Fibroblast of skin of left biceps (primary cell): ENCODE measurements around the gene WDR18.

ENCODE experiments used
- DNase-seq, 2 experiments: peaks; one replicate each; pipeline ENCODE4 v3.0.0-alpha.2; 2013; ENCODE audit warnings: low read depth in 2 of 2

Gene WDR18

GRCh38 chr19:984165-984967 is at the start of gene WDR18:
Gene WDR18, plus strand, starts transcription at chr19:984345. Its CDS starts 9 bp downstream, at chr19:984354.
- DNase-seq, result peak; percentile 59 to 68

GRCh38 chr19:934865-935479 is 49.2 kb upstream of the WDR18 start:
- no peak for DNase-seq

- DNase-seq, result no peak
Observed at GRCh38 chr19:936175-936546, 48.0 kb upstream of the WDR18 start.

- no peak for DNase-seq
Observed at GRCh38 chr19:937259-937694, 46.9 kb upstream of the WDR18 start.

- DNase-seq, result no peak
Observed at GRCh38 chr19:938233-938923, 45.8 kb upstream of the WDR18 start.

GRCh38 chr19:939439-939838 is 44.7 kb upstream of the WDR18 start:
- no peak for DNase-seq

- no peak for DNase-seq
Observed at GRCh38 chr19:939922-940321, 44.2 kb upstream of the WDR18 start.

- no peak for DNase-seq
Observed at GRCh38 chr19:940591-941291, 43.4 kb upstream of the WDR18 start.

GRCh38 chr19:941292-942132 is 42.6 kb upstream of the WDR18 start:
- DNase-seq, result no peak

GRCh38 chr19:942133-942645 is 42.0 kb upstream of the WDR18 start:
- no peak for DNase-seq

- no peak for DNase-seq
Observed at GRCh38 chr19:943551-944170, 40.5 kb upstream of the WDR18 start.

GRCh38 chr19:944171-944567 is 40.0 kb upstream of the WDR18 start:
- DNase-seq, result no peak

- DNase-seq, result no peak
Observed at GRCh38 chr19:944663-945241, 39.4 kb upstream of the WDR18 start.

- no peak for DNase-seq
Observed at GRCh38 chr19:945401-946252, 38.5 kb upstream of the WDR18 start.

- no peak for DNase-seq
Observed at GRCh38 chr19:947090-947706, 36.9 kb upstream of the WDR18 start.

GRCh38 chr19:947707-948539 is 36.2 kb upstream of the WDR18 start:
- no peak for DNase-seq

- no peak for DNase-seq
Observed at GRCh38 chr19:948842-949496, 35.2 kb upstream of the WDR18 start.
